Ishikawa (cell line): ENCODE results near the gene GBP6.

Experiments used
- CREB1 ChIP-seq: IDR thresholded peaks from 2 replicates; pipeline ENCODE4 v1.6.1; 2012; ENCODE audit warnings: low read depth
- FOXM1 ChIP-seq: IDR thresholded peaks from 2 replicates; pipeline ENCODE4 v1.6.1; 2012; ENCODE audit warnings: low read depth, borderline replicate concordance
- TAF1 ChIP-seq: IDR thresholded peaks from 2 replicates; pipeline ENCODE4 v1.6.1; 2012; ENCODE audit warnings: low read depth, mild to moderate bottlenecking
- YY1 ChIP-seq: IDR thresholded peaks from 2 replicates; pipeline ENCODE4 v1.6.1; 2012; ENCODE audit warnings: low read depth
- TF ChIP-seq, protein P1 (sequence below): IDR thresholded peaks from 2 replicates; pipeline ENCODE4 v1.6.1; 2012; ENCODE audit warnings: low read depth, mild to moderate bottlenecking

DNA sequence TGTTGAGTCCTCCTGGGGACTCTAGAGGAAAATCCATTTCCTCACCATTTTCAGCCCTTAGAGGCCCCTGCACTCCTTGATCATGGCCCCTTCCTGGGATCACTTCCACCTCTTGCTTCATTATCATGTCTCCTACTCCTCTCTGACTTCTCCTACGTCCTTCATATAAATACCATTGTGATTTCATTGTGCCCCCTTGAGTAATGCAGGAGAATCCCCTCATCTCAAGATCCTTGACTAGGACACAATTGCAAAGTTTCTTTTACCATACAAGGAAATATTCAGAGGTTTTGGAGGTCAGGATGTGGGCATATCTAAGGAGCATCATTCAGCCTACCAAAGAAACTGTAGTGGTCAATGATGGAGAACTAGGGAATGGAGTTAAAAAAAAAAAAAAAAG lies 8.8 kb upstream of the GBP6 start:
- TF ChIP-seq, protein P1, sequence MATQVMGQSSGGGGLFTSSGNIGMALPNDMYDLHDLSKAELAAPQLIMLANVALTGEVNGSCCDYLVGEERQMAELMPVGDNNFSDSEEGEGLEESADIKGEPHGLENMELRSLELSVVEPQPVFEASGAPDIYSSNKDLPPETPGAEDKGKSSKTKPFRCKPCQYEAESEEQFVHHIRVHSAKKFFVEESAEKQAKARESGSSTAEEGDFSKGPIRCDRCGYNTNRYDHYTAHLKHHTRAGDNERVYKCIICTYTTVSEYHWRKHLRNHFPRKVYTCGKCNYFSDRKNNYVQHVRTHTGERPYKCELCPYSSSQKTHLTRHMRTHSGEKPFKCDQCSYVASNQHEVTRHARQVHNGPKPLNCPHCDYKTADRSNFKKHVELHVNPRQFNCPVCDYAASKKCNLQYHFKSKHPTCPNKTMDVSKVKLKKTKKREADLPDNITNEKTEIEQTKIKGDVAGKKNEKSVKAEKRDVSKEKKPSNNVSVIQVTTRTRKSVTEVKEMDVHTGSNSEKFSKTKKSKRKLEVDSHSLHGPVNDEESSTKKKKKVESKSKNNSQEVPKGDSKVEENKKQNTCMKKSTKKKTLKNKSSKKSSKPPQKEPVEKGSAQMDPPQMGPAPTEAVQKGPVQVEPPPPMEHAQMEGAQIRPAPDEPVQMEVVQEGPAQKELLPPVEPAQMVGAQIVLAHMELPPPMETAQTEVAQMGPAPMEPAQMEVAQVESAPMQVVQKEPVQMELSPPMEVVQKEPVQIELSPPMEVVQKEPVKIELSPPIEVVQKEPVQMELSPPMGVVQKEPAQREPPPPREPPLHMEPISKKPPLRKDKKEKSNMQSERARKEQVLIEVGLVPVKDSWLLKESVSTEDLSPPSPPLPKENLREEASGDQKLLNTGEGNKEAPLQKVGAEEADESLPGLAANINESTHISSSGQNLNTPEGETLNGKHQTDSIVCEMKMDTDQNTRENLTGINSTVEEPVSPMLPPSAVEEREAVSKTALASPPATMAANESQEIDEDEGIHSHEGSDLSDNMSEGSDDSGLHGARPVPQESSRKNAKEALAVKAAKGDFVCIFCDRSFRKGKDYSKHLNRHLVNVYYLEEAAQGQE: no peak
- TF ChIP-seq TAF1 (no peak), CREB1 (no peak), FOXM1 (no peak), YY1 (no peak)
